ENCODE data around the gene CRYBB1.

CRYBB1 gene

GRCh38 chr22:26602127-26602526 lies 15.7 kb downstream of the CRYBB1 start:
- no peak for DNase-seq

GRCh38 chr22:26601726-26602125 lies 16.1 kb downstream of the CRYBB1 start:
- no peak for DNase-seq

- no peak for DNase-seq
These were observed 18.3 kb downstream of the CRYBB1 start for GRCh38 chr22:26599505-26599904.

- no peak for DNase-seq
These were observed 20.3 kb downstream of the CRYBB1 start for GRCh38 chr22:26597480-26597879.

GRCh38 chr22:26597026-26597425 lies 20.8 kb downstream of the CRYBB1 start:
- no peak for DNase-seq

GRCh38 chr22:26593763-26594162 lies 24.1 kb downstream of the CRYBB1 start:
- no peak for DNase-seq

- DNase-seq, result peak; percentile 58
These were observed 25.4 kb downstream of the CRYBB1 start for GRCh38 chr22:26592421-26592891.

GRCh38 chr22:26589845-26590736 lies 27.7 kb downstream of the CRYBB1 start, which contains the start of gene TPST2:
Gene TPST2, minus strand, starts transcription at chr22:26590132. Its CDS starts 48,502 bp downstream, at chr22:26541630.
- DNase-seq, result peak; percentile 67

- DNase-seq, result no peak
These were observed 28.4 kb downstream of the CRYBB1 start for GRCh38 chr22:26589367-26589844.

GRCh38 chr22:26588729-26589366 lies 29.0 kb downstream of the CRYBB1 start:
- no peak for DNase-seq

GRCh38 chr22:26587991-26588613 lies 29.7 kb downstream of the CRYBB1 start:
- no peak for DNase-seq

GRCh38 chr22:26586556-26587325 lies 31.1 kb downstream of the CRYBB1 start:
- no peak for DNase-seq

- DNase-seq, result no peak
These were observed 32.6 kb downstream of the CRYBB1 start for GRCh38 chr22:26585104-26585790.

- no peak for DNase-seq
These were observed 33.8 kb downstream of the CRYBB1 start for GRCh38 chr22:26584010-26584409.

GRCh38 chr22:26581633-26582168 lies 36.1 kb downstream of the CRYBB1 start:
- no peak for DNase-seq

- DNase-seq, result no peak
These were observed 36.8 kb downstream of the CRYBB1 start for GRCh38 chr22:26581026-26581425.

- no peak for DNase-seq
These were observed 37.4 kb downstream of the CRYBB1 start for GRCh38 chr22:26580240-26580962.

- no peak for DNase-seq
These were observed 38.4 kb downstream of the CRYBB1 start for GRCh38 chr22:26579331-26579886.

- DNase-seq, result no peak
These were observed 40.7 kb downstream of the CRYBB1 start for GRCh38 chr22:26577081-26577480.

GRCh38 chr22:26576026-26576680 lies 41.7 kb downstream of the CRYBB1 start:
- DNase-seq, result no peak
